ENCODE data around the gene NKPD1.

DNA sequence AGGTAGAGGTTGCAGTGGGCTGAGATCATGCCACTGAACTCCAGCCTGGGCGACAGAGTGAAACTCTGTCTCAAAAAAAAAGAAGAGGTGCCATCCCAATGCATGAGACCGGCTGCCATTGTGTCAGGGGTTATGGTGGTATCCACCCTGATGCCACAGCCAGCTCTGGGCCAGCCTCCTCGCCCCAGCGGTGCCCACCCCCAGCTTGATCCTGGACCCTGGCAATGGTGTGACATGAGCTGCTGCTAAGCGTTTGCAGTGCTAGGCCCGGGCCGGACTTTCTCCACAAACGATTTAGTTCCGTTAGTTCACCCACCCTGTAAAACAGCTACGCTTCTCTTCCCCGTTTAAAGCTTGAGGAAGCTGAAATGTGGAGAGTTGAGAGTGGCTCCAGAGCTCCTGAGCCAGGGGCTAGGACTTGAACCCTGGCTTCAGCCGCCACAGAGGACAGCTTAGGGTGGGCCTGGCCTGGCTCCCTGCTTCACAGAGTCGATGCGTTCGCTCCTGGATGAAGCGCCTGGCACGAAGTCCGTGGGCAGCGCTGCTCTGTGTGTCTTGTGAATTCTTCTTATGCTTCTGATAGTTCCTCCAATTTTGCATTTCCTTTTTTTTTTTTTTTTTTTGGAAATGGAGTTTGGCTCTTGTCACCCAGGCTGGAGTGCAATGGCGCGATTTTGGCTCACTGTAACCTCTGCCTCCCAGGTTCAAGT, 25.5 kb downstream of the NKPD1 start:
- TF ChIP-seq, protein P1, sequence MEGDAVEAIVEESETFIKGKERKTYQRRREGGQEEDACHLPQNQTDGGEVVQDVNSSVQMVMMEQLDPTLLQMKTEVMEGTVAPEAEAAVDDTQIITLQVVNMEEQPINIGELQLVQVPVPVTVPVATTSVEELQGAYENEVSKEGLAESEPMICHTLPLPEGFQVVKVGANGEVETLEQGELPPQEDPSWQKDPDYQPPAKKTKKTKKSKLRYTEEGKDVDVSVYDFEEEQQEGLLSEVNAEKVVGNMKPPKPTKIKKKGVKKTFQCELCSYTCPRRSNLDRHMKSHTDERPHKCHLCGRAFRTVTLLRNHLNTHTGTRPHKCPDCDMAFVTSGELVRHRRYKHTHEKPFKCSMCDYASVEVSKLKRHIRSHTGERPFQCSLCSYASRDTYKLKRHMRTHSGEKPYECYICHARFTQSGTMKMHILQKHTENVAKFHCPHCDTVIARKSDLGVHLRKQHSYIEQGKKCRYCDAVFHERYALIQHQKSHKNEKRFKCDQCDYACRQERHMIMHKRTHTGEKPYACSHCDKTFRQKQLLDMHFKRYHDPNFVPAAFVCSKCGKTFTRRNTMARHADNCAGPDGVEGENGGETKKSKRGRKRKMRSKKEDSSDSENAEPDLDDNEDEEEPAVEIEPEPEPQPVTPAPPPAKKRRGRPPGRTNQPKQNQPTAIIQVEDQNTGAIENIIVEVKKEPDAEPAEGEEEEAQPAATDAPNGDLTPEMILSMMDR (IDR thresholded peaks at IDR 0.05; ENCODE audit: low read depth, low read length): no peak
- TF ChIP-seq EZH2phosphoT487 (IDR thresholded peaks at IDR 0.05; ENCODE audit: low read depth): no peak

Measured in OCI-LY3 (cell line).